Vagina (tissue), 2 donors: ENCODE data around the gene CFAP90. TPM values are rescaled to one million over a fixed set of nuclear protein-coding genes. Genes with fewer than 3 reads are reported as not detected.

ENCODE experiments used
- DNase-seq, 2 donors: peaks; one replicate each; pipeline ENCODE4 v3.0.0-alpha.2; 2017; ENCODE audit errors: extremely low spot score in 2 of 2
- H3K27ac ChIP-seq: fragments of 200-600 bp; sonication (generic); one replicate; pipeline ENCODE4 v1.5.1; 2019
- H3K27me3 ChIP-seq: fragments of 200-600 bp; sonication (generic); one replicate; pipeline ENCODE4 v1.5.1; 2019
- H3K36me3 ChIP-seq, 2 donors: fragments of 200-600 bp; sonication (generic); one replicate each; pipeline ENCODE4 v1.5.1; 2017 to 2019
- H3K4me1 ChIP-seq: fragments of 200-600 bp; sonication (generic); one replicate; pipeline ENCODE4 v1.5.1; 2019
- H3K4me3 ChIP-seq, 2 donors: fragments of 200-600 bp; sonication (generic); 1 replicate in 1 of 2; 2 replicates in 1 of 2; pipeline ENCODE4 v1.5.1; 2016 to 2019
- H3K9me3 ChIP-seq: fragments of 200-600 bp; sonication (generic); one replicate; pipeline ENCODE4 v1.5.1; 2019
- POLR2A ChIP-seq, 2 donors: fragments of 450-650 bp; IDR thresholded peaks; one replicate each; pipeline ENCODE4 v1.6.1; 2017; ENCODE audit warnings: antibody characterized with exemption in 2 of 2, mild to moderate bottlenecking in 2 of 2, moderate library complexity in 2 of 2
- POLR2AphosphoS5 ChIP-seq, 2 donors: sonication (generic); formaldehyde crosslinking; IDR thresholded peaks; one replicate each; pipeline ENCODE4 v1.9.0; 2017; ENCODE audit warnings: antibody characterized with exemption in 2 of 2, mild to moderate bottlenecking in 2 of 2, low read depth in 1 of 2; ENCODE audit not compliant: insufficient read depth in 1 of 2
- intact Hi-C: fragments of 100-400 bp; cut with DNase I; formaldehyde crosslinking; loops from one replicate; pipeline ENCODE4 v1.15.1; 2023
- total RNA-seq: library from RNA; depleted of rRNA; stranded (reverse); fragments of >200 nt; gene quantifications from one replicate; pipeline ENCODE4 v1.2.3, GENCODE V29; 2016
- TF ChIP-seq, protein P1 (sequence below), 3 experiments: fragments of 450-650 bp in 2 of 3; fragments of 200-600 bp in 1 of 3; sonication (generic) in 1 of 3; IDR thresholded peaks; one replicate each; pipeline ENCODE4 v1.5.1; 2017 to 2019; ENCODE audit warnings: antibody characterized with exemption in 3 of 3, mild to moderate bottlenecking in 2 of 3, moderate library complexity in 2 of 3

Gene CFAP90
- total RNA-seq, 1 donor from 2014 or later, result 2.5 TPM

- H3K4me3 ChIP-seq, result peak within 1 kb of the TSS; percentile 73 to 95
- peaks cover 0 to 8% of the 10 kb centered on the region in 2 donors for H3K36me3 ChIP-seq
- H3K9me3 ChIP-seq, result no peaks in the 10 kb centered on the region
- TF ChIP-seq POLR2AphosphoS5 (IDR thresholded peaks at IDR 0.05; ENCODE audit: insufficient read depth in 1 of 2, low read depth in 1 of 2) (peak; percentile 65 to 80), POLR2A (IDR thresholded peaks at IDR 0.05) (peak in 1 of 2 donors; percentile 30)
- TF ChIP-seq, protein P1, sequence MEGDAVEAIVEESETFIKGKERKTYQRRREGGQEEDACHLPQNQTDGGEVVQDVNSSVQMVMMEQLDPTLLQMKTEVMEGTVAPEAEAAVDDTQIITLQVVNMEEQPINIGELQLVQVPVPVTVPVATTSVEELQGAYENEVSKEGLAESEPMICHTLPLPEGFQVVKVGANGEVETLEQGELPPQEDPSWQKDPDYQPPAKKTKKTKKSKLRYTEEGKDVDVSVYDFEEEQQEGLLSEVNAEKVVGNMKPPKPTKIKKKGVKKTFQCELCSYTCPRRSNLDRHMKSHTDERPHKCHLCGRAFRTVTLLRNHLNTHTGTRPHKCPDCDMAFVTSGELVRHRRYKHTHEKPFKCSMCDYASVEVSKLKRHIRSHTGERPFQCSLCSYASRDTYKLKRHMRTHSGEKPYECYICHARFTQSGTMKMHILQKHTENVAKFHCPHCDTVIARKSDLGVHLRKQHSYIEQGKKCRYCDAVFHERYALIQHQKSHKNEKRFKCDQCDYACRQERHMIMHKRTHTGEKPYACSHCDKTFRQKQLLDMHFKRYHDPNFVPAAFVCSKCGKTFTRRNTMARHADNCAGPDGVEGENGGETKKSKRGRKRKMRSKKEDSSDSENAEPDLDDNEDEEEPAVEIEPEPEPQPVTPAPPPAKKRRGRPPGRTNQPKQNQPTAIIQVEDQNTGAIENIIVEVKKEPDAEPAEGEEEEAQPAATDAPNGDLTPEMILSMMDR (IDR thresholded peaks at IDR 0.05), result no peak
- peak within 1 kb of the TSS; percentile 79 for H3K27ac ChIP-seq
- intact Hi-C loops, result no loop called here
- H3K4me1 ChIP-seq, result peaks cover 28% of the 10 kb centered on the region
- peak in 1 of 2 donors; percentile 94 for DNase-seq
- no peaks in the 10 kb centered on the region for H3K27me3 ChIP-seq
Measured at GRCh38 chr5:7868773-7869473, 18.0 kb upstream of the CFAP90 start, which contains the start of the genes FASTKD3 and MTRR. TSS of gene FASTKD3 (minus strand) at chr5:7869031. CDS start at chr5:7868083, 948 bp downstream. TSS of gene MTRR (plus strand) at chr5:7869148. CDS start at chr5:7870795, 1,647 bp downstream.

GRCh38 chr5:7868427-7868772, 17.5 kb upstream of the CFAP90 start:
- intact Hi-C loops, result no loop called here

GRCh38 chr5:7867260-7867659, 16.3 kb upstream of the CFAP90 start:
- no peaks in the 10 kb centered on the region for H3K27me3 ChIP-seq
- intact Hi-C loops, result no loop called here
- DNase-seq, result no peak
- peaks cover 28% of the 10 kb centered on the region for H3K4me1 ChIP-seq
- H3K36me3 ChIP-seq, result peaks cover 0 to 13% of the 10 kb centered on the region in 2 donors
- H3K4me3 ChIP-seq, result no peak overlapping the region
- no peaks in the 10 kb centered on the region for H3K9me3 ChIP-seq
- H3K27ac ChIP-seq, result no peak overlapping the region
- no peak for TF ChIP-seq POLR2A (IDR thresholded peaks at IDR 0.05)
- TF ChIP-seq POLR2AphosphoS5 (IDR thresholded peaks at IDR 0.05; ENCODE audit: insufficient read depth in 1 of 2, low read depth in 1 of 2), result no peak
- TF ChIP-seq, protein P1 (IDR thresholded peaks at IDR 0.05), result no peak

More at GRCh38 chr5:7868427-7868772, 17.5 kb upstream of the CFAP90 start:
- Histone ChIP-seq H3K4me3 (peak overlapping the region; percentile 73 to 95), H3K27ac (peak overlapping the region; percentile 76), H3K27me3 (no peaks in the 10 kb centered on the region), H3K9me3 (no peaks in the 10 kb centered on the region), H3K4me1 (peaks cover 28% of the 10 kb centered on the region), H3K36me3 (peaks cover 0 to 8% of the 10 kb centered on the region in 2 donors)
- no peak for DNase-seq
- TF ChIP-seq, protein P1 (IDR thresholded peaks at IDR 0.05), result no peak
- no peak for TF ChIP-seq POLR2A (IDR thresholded peaks at IDR 0.05)
- TF ChIP-seq POLR2AphosphoS5 (IDR thresholded peaks at IDR 0.05; ENCODE audit: insufficient read depth in 1 of 2, low read depth in 1 of 2), result no peak

DNA sequence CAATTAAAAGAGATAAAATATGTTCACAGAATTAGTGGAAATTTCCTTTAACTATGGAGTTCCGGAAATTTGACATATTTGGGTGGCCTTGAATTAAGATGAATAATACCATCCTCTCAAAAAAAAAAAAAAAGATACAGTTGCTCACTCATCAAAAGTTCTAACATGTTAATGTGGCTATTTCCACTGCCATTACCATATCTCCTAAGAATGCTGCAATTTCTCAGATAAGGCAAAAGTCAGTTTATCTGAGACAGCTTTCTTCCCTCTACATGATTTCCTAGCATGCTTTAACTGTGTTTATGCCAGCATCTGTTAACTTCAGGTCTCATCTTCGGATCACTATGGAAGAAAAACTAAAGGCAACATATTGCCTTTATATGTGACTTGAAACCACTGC, 15.3 kb upstream of the CFAP90 start:
- Histone ChIP-seq H3K4me1 (peaks cover 26% of the 10 kb centered on the region), H3K27ac (no peak overlapping the region), H3K27me3 (no peaks in the 10 kb centered on the region), H3K9me3 (no peaks in the 10 kb centered on the region), H3K4me3 (no peak overlapping the region), H3K36me3 (peaks cover 0 to 24% of the 10 kb centered on the region in 2 donors)
- intact Hi-C loops, result no loop called here
- TF ChIP-seq POLR2A (IDR thresholded peaks at IDR 0.05), result no peak
- no peak for TF ChIP-seq POLR2AphosphoS5 (IDR thresholded peaks at IDR 0.05; ENCODE audit: insufficient read depth in 1 of 2, low read depth in 1 of 2)
- TF ChIP-seq, protein P1 (IDR thresholded peaks at IDR 0.05), result no peak
- DNase-seq, result no peak
